ENCODE results near the gene NOTCH3.

DNA sequence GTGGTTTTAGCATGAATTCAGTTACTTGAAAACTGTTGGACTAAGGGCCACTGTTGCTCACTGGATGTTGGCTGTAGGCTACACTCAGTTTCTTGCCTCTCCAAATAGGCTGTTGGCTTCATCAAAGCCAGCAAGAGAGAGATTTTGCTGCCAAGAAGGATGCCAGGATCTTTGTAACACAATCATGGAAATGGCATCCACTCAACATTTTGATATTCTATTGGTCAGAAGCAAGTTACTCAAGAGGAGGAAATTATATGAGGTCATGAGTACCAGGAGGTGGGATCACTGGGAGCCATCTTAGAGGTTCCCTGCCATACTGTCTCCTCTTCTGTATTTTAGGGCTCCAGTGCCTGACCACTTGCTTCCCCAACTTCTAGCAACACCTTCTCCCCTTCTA is 63.0 kb downstream of the NOTCH3 start:
- TF ChIP-seq, protein P1, sequence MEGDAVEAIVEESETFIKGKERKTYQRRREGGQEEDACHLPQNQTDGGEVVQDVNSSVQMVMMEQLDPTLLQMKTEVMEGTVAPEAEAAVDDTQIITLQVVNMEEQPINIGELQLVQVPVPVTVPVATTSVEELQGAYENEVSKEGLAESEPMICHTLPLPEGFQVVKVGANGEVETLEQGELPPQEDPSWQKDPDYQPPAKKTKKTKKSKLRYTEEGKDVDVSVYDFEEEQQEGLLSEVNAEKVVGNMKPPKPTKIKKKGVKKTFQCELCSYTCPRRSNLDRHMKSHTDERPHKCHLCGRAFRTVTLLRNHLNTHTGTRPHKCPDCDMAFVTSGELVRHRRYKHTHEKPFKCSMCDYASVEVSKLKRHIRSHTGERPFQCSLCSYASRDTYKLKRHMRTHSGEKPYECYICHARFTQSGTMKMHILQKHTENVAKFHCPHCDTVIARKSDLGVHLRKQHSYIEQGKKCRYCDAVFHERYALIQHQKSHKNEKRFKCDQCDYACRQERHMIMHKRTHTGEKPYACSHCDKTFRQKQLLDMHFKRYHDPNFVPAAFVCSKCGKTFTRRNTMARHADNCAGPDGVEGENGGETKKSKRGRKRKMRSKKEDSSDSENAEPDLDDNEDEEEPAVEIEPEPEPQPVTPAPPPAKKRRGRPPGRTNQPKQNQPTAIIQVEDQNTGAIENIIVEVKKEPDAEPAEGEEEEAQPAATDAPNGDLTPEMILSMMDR (IDR thresholded peaks at IDR 0.05; ENCODE audit: poor library complexity): no peak
- no peak for TF ChIP-seq EZH2 (IDR thresholded peaks at IDR 0.05; ENCODE audit: borderline replicate concordance)
